Measurements from ENCODE around the gene UNC5CL. TPM values are rescaled to one million over a fixed set of nuclear protein-coding genes. Genes with fewer than 3 reads are reported as not detected.

Gene UNC5CL
- polyA plus RNA-seq, 1 donor (not counting 4 experiments of a cell fraction or from before 2014, with no cell fraction given), result 0.34 TPM

GRCh38 chr6:40986921-40987819 lies 51.9 kb downstream of the UNC5CL start:
- H3K9me1 ChIP-seq (ENCODE audit: control insufficient read depth, extremely low read depth, insufficient read depth, low read length), result no peaks in the 10 kb centered on the region
- H3K27me3 ChIP-seq (ENCODE audit: control insufficient read depth, extremely low read depth, insufficient read depth, low read length), result peaks cover 13% of the 10 kb centered on the region
- no peak overlapping the region for H2AFZ ChIP-seq (ENCODE audit: control insufficient read depth, low read length)
- H3K4me3 ChIP-seq (ENCODE audit: control insufficient read depth in 2 of 3, extremely low read depth in 1 of 3, insufficient read depth in 2 of 3, low read depth in 1 of 3, low read length in 3 of 3), result no peak overlapping the region
- no peaks in the 10 kb centered on the region for H4K20me1 ChIP-seq (ENCODE audit: control insufficient read depth, extremely low read depth, insufficient read depth, low read length)
- H3K27ac ChIP-seq (ENCODE audit: control insufficient read depth, insufficient read depth, low read length), result no peak overlapping the region
- TF ChIP-seq CTCF (optimal IDR thresholded peaks at IDR 0.05 in 1 of 3, IDR thresholded peaks at IDR 0.05 in 1 of 3, conservative IDR thresholded peaks at IDR 0.05 in 1 of 3; ENCODE audit: extremely low read depth in 1 of 3, insufficient read depth in 2 of 3, low read length in 3 of 3) (no peak), EZH2 (IDR thresholded peaks at IDR 0.05; ENCODE audit: low read length) (no peak)
- H3K4me1 ChIP-seq (ENCODE audit: control insufficient read depth, extremely low read depth, insufficient read depth, low read length), result no peaks in the 10 kb centered on the region
- dilution Hi-C loops (cut with MboI; ENCODE audit: extremely low pct_ligation_motif_present, low sequenced_read_pairs), result no loop called here
- no peaks in the 10 kb centered on the region for H3K9me3 ChIP-seq (ENCODE audit: control insufficient read depth, low read depth, low read length)
- DNase-seq (ENCODE audit: low read depth, low spot score) (no peak), FAIRE-seq (no peak)
- no peak overlapping the region for H3K4me2 ChIP-seq (ENCODE audit: control insufficient read depth, extremely low read depth, insufficient read depth, low read depth, low read length)
- no peak overlapping the region for H3K9ac ChIP-seq (ENCODE audit: control insufficient read depth, extremely low read depth, insufficient read depth, low read length)
- H3K79me2 ChIP-seq (ENCODE audit: control insufficient read depth, insufficient read depth, low read length), result no peaks in the 10 kb centered on the region
- H3K36me3 ChIP-seq (ENCODE audit: control insufficient read depth in 2 of 2, extremely low read depth in 1 of 2, insufficient read depth in 2 of 2, low read length in 2 of 2), result no peaks in the 10 kb centered on the region

GRCh38 chr6:40986364-40986763 lies 52.7 kb downstream of the UNC5CL start:
- no peaks in the 10 kb centered on the region for H3K79me2 ChIP-seq (ENCODE audit: control insufficient read depth, insufficient read depth, low read length)
- TF ChIP-seq EZH2 (IDR thresholded peaks at IDR 0.05; ENCODE audit: low read length), result no peak
- TF ChIP-seq CTCF (optimal IDR thresholded peaks at IDR 0.05 in 1 of 3, IDR thresholded peaks at IDR 0.05 in 1 of 3, conservative IDR thresholded peaks at IDR 0.05 in 1 of 3; ENCODE audit: extremely low read depth in 1 of 3, insufficient read depth in 2 of 3, low read length in 3 of 3), result no peak
- no peaks in the 10 kb centered on the region for H3K36me3 ChIP-seq (ENCODE audit: control insufficient read depth in 2 of 2, extremely low read depth in 1 of 2, insufficient read depth in 2 of 2, low read length in 2 of 2)
- H3K4me1 ChIP-seq (ENCODE audit: control insufficient read depth, extremely low read depth, insufficient read depth, low read length), result no peaks in the 10 kb centered on the region
- no peak overlapping the region for H3K9ac ChIP-seq (ENCODE audit: control insufficient read depth, extremely low read depth, insufficient read depth, low read length)
- no peaks in the 10 kb centered on the region for H3K9me3 ChIP-seq (ENCODE audit: control insufficient read depth, low read depth, low read length)
- no peak overlapping the region for H3K4me3 ChIP-seq (ENCODE audit: control insufficient read depth in 2 of 3, extremely low read depth in 1 of 3, insufficient read depth in 2 of 3, low read depth in 1 of 3, low read length in 3 of 3)
- dilution Hi-C loops (cut with MboI; ENCODE audit: extremely low pct_ligation_motif_present, low sequenced_read_pairs), result no loop called here
- no peak overlapping the region for H3K4me2 ChIP-seq (ENCODE audit: control insufficient read depth, extremely low read depth, insufficient read depth, low read depth, low read length)
- DNase-seq (ENCODE audit: low read depth, low spot score), result no peak
- no peaks in the 10 kb centered on the region for H3K9me1 ChIP-seq (ENCODE audit: control insufficient read depth, extremely low read depth, insufficient read depth, low read length)
- FAIRE-seq, result peak; percentile 41
- H4K20me1 ChIP-seq (ENCODE audit: control insufficient read depth, extremely low read depth, insufficient read depth, low read length), result no peaks in the 10 kb centered on the region
- H2AFZ ChIP-seq (ENCODE audit: control insufficient read depth, low read length), result no peak overlapping the region
- H3K27ac ChIP-seq (ENCODE audit: control insufficient read depth, insufficient read depth, low read length), result no peak overlapping the region
- H3K27me3 ChIP-seq (ENCODE audit: control insufficient read depth, extremely low read depth, insufficient read depth, low read length), result peaks cover 13% of the 10 kb centered on the region

Measured in keratinocyte (primary cell).